Stimulated activated CD4-positive, alpha-beta T cell treated with anti-CD3 and anti-CD28 coated beads, Interleukin-4, amount 100 ng/mL, for 1 hour (primary cell): Measurements from ENCODE around the gene OVCH1.
"Not testable (repeated sequence)": the region's sequence is repeated elsewhere in the genome, so short reads cannot be mapped to it uniquely, and the experiment has no call there.

Experiments
- DNase-seq: peaks from one replicate; pipeline ENCODE4 v3.0.0-alpha.2; 2020

OVCH1 gene

DNA sequence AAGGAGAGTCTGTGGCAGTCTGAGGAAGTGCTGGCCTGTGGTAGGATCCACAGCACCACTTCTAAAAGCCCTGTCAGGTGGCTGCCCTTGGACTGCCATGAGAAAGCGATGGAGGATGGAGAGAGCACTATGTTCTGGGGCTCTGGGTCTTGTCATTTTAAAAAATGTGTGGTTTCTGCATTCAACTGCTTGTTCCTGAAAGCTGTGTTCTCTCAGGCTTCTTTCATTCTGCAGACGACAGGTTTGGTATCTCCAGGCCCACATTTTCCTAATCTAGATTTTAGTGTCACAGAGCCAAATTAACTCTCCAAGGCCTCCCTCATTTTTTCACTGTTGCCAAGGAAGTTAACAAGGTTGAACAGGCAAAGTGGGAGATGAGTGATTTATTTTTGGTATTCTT lies 10.5 kb downstream of the OVCH1 start:
- DNase-seq = no peak

GRCh38 chr12:29463198-29463597 lies 34.3 kb downstream of the OVCH1 start:
- DNase-seq = no peak

- no peak for DNase-seq
Observed at GRCh38 chr12:29460082-29460481, 37.4 kb downstream of the OVCH1 start.

- no peak for DNase-seq
Observed at GRCh38 chr12:29455087-29455486, 42.4 kb downstream of the OVCH1 start.

GRCh38 chr12:29451888-29452287 lies 45.6 kb downstream of the OVCH1 start:
- DNase-seq = no peak

DNA sequence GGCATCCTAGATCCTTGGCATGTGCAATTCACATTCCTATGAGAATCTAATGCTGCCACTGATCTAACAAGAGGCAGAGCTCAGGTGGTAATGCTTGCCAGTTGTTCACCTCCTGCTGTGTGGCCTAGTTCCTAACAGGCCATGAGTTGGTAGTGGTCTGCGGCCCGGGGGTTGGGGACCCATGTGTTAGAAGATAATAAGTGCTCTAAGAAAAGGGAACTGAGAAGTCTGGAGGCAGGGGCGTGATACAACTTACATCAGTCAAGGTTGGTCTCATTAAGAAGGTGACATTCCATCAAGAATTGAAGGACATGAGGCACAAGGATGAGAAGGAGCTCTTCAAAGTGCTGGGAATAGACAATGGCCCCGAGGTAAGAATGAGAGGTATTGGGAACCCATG lies 49.3 kb downstream of the OVCH1 start:
- no peak for DNase-seq

DNA sequence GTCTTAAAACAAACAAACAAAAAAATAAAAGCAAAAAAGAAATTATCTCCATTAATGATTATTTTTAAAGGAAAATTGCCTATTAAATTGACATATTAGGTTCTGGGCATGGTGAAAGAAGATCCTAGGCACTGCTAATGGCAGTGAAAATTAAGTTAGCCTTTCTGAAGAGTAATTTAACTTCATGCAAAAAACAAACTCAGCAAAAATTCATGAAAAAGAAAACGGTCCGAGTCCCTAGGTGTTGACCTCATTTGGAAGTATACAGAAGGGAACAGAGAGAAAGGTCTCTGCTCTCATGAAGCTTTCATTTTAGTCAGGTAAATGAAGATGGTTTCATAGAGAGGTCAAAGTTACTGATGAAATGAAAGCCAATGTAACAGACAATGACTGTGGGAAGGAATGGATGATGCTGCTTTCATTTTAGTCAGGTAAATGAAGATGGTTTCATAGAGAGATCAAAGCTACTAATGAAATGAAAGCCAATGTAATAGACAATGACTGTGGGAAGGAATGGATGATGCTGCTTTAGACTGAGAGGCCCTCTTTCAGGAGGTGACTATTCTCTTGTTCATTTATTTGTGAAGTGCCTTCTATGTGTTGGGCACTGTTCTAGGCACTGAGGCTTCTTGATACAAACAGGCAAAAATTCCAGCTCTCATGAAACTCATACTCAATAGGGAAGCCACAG lies 50.1 kb downstream of the OVCH1 start:
- DNase-seq = no peak

DNA sequence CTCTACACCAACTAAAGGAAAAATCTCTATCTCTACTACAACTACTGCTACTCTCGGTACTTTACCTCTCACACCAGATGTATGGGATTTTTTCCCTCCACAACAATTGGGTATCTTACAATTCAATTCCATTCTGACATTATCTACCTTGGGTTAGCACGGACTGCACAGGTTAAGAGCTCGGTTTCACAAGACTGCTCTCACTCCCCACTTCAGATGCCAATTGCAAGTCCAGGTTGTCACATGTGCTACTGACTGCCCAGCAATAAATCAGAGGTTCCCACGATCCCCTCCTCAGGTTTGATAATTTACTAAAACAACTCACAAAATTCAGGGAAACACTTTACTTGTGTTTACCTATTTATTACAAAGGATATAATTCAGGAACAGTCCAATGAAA lies 58.0 kb downstream of the OVCH1 start:
- no peak for DNase-seq

- no peak for DNase-seq
Observed at GRCh38 chr12:29438752-29439408, 58.6 kb downstream of the OVCH1 start.

GRCh38 chr12:29437575-29437974 lies 59.9 kb downstream of the OVCH1 start:
- no peak for DNase-seq

DNA sequence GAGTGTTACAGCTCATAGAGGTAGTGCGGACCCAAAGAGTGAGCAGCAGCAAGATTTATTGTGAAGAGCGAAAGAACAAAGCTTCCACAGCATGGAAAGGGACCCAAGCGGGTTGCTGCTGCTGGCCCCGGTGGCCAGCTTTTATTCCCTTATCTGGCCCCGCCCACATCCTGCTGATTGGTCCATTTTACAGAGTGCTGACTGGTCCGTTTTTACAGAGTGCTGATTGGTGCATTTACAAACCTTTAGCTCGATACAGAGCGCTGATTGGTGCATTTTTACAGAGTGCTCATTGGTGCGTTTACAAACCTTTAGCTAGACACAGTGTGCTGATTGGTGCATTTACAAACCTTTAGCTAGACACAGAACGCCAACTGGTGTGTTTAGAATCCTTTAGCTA lies 60.7 kb downstream of the OVCH1 start:
- DNase-seq = not testable (repeated sequence)

- DNase-seq = no peak
Observed at GRCh38 chr12:29431513-29431912, 66.0 kb downstream of the OVCH1 start.

GRCh38 chr12:29430716-29431044 lies 66.8 kb downstream of the OVCH1 start:
- DNase-seq = no peak

DNA sequence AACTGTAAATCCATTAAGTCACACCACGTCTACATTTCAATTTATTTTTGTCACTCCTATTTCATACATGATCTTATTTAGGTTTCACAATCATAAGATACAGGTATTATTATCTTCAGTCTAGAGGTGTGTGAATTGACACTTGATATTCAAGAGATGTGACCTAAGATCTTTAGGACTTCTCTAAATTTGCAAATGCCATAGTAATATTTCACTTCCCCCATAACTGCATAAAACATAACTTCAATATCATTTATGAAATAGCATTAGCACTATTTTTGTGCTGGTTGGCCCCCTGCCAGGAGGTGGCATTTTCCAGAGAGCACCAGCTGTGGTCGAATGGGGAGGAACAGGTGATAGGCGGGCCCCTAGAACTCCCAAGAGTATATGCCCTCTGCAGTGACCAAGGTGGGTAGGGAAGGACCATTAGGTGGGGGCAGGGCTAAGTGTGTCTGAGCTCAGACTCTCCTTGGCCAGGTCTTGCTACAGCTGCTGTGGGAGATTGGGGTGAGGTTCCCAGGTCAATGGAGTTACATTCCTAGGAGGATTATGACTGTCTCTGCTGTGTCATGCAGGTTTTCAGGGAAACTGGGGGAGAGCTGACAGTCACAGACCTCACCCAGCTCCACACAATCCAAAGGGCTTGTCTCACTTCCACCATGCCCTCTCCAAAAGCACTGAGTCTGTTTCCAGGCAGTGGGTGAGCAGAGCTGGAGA lies 67.3 kb downstream of the OVCH1 start:
- DNase-seq = no peak

DNA sequence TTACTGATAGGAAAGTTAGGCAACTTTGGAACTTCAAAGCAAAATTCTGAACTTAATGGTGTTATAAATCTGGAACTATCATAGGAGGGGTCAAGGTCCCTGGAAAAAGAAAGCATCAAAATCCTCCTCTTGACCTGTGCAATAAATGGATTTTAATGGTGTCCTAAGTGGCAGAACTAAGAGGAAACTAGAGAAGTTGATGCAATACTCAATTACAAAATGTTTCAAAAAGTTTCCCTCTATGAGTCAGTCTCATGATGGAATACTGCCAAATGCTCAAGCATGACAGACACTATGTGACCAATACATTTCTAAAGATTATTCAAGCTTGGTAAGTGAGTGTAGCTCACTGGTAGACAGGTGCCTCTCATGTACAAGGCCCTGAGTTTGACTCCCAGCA lies 68.9 kb downstream of the OVCH1 start:
- DNase-seq = no peak

DNA sequence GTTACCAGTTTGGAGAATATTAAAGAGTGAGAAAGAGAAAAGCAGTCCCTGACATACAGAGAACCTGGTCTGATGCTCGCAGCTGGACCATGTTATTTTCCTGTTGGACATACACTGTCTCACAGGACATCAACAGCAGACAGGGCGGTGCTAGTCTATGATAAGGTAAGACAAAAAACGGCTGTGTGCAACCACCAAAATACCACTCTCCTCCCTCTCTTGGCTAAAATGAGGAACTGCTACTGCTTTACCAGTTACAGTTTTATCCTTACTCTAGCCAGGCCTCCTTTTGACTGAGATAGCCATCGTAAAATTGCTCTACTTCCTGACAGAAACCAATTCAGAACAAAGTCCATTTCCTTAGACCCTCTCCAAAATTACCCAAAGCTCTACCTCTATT lies 69.5 kb downstream of the OVCH1 start:
- no peak for DNase-seq

- DNase-seq = no peak
Observed at GRCh38 chr12:29426498-29426897, 71.0 kb downstream of the OVCH1 start.

DNA sequence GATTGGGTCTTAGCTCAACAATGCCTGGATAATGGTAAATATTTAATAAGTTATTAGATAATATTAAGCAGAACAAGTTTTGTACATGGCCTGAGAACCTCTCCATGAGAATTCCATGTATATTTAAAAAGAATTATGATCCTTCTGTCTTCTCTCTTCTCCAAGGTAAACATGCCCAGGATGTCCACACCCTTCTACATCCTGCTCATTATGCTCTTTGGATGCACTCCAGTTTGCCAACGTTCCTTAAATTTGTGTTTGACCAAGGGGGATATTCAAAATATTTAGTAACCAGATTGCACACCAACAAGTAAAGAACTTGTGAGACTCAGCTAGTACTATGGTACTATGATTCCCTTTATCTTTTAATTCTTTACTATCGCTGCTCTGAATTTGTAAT lies 71.8 kb downstream of the OVCH1 start:
- DNase-seq = no peak

GRCh38 chr12:29416748-29417147 lies 80.7 kb downstream of the OVCH1 start:
- no peak for DNase-seq

GRCh38 chr12:29415111-29415510 lies 82.4 kb downstream of the OVCH1 start:
- DNase-seq = no peak

GRCh38 chr12:29414368-29414767 lies 83.1 kb downstream of the OVCH1 start:
- no peak for DNase-seq

DNA sequence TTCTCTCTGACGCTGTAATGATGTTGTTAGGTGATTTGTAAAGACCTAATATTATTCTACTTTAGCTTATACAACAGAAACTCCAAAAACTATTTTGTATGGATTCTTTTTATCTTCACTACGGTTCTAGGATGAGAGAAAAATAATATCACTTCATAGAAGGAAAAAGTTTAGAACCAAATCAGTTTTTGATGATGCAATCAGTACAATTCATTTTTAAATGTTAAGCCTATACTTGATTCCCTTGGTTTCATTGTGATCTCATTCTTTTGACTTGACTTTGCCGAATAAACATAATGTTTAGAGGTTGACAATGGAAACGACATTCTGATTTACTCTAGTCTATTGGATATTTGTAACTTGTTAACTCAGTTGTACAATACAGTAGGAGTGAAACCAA lies 91.9 kb downstream of the OVCH1 start:
- no peak for DNase-seq

GRCh38 chr12:29403991-29404390 lies 93.5 kb downstream of the OVCH1 start:
- no peak for DNase-seq

- no peak for DNase-seq
Observed at GRCh38 chr12:29402437-29402836, 95.0 kb downstream of the OVCH1 start.
